ENCODE data around the gene CLASP1.

DNA sequence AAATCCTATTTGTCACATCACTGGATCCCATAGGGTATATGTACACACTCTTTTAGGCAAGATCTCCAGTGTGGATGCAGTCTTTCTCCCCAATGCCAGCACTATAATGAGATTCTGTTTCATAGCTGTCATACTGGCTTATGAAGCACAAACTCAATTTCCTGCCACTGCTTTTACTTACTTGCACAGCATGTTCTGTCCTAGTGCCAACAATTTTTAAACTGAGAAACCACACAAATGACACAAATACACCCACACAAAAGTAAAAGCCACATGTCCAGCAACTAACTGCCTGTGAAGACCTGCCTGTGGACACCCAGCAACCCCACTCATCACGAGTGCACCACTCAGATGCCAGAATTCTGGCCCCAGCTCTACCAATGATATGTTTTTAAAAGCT, 148.2 kb downstream of the CLASP1 start:
- no peak for TF ChIP-seq CTCF (IDR thresholded peaks at IDR 0.05; ENCODE audit: low read depth, low read length)
- no peak for TF ChIP-seq EZH2phosphoT487 (IDR thresholded peaks at IDR 0.05; ENCODE audit: low read depth)
